Activated CD4-positive, alpha-beta T cell treated with anti-CD3 and anti-CD28 coated beads, Interleukin-2, amount 50 U/mL, for 4 hours (primary cell): ENCODE measurements around the gene PINLYP.

ENCODE experiments used
- DNase-seq, 2 experiments: peaks; one replicate each; pipeline ENCODE4 v3.0.0-alpha.2; 2020

Gene PINLYP

GRCh38 chr19:43551399-43552197 lies 24.0 kb upstream of the PINLYP start:
- DNase-seq = no peak

GRCh38 chr19:43552198-43552450 lies 23.5 kb upstream of the PINLYP start:
- DNase-seq = no peak

- DNase-seq = no peak
These were observed 23.0 kb upstream of the PINLYP start for GRCh38 chr19:43552616-43553015.

- no peak for DNase-seq
These were observed 21.9 kb upstream of the PINLYP start for GRCh38 chr19:43553656-43554055.

GRCh38 chr19:43554317-43554895 lies 21.2 kb upstream of the PINLYP start:
- no peak for DNase-seq

- DNase-seq = peak; percentile 83 to 85
These were observed 20.3 kb upstream of the PINLYP start for GRCh38 chr19:43555185-43555770.

GRCh38 chr19:43560687-43561086 lies 14.9 kb upstream of the PINLYP start:
- DNase-seq = peak in 1 of 2 experiments; percentile 7

GRCh38 chr19:43561139-43561970 lies 14.2 kb upstream of the PINLYP start:
- DNase-seq = no peak

- DNase-seq = no peak
These were observed 13.3 kb upstream of the PINLYP start for GRCh38 chr19:43562226-43562697.

GRCh38 chr19:43562698-43563241 lies 12.8 kb upstream of the PINLYP start:
- peak; percentile 56 to 64 for DNase-seq

GRCh38 chr19:43563816-43564457 lies 11.7 kb upstream of the PINLYP start:
- DNase-seq = no peak

GRCh38 chr19:43564800-43565199 lies 10.8 kb upstream of the PINLYP start:
- DNase-seq = no peak

GRCh38 chr19:43569657-43570056 lies 5.9 kb upstream of the PINLYP start:
- DNase-seq = no peak

- no peak for DNase-seq
These were observed 5.3 kb upstream of the PINLYP start for GRCh38 chr19:43570174-43570791.

GRCh38 chr19:43572171-43572588 lies 3.4 kb upstream of the PINLYP start:
- no peak for DNase-seq

GRCh38 chr19:43574424-43575155 lies 1.0 kb upstream of the PINLYP start:
- no peak for DNase-seq

- no peak for DNase-seq
These were observed 616 bp downstream of the PINLYP start for GRCh38 chr19:43575955-43576878.

GRCh38 chr19:43578787-43579186 lies 3.2 kb downstream of the PINLYP start:
- DNase-seq = no peak

GRCh38 chr19:43581467-43581866 lies 5.9 kb downstream of the PINLYP start:
- DNase-seq = no peak

GRCh38 chr19:43582495-43582894 lies 6.9 kb downstream of the PINLYP start:
- no peak for DNase-seq
